GM20000 (cell line): ENCODE data around the gene SLC2A9.

Experiments used
- DNase-seq: peaks from one replicate; pipeline ENCODE4 v3.0.0; 2012; ENCODE audit warnings: low spot score
- CTCF ChIP-seq: IDR thresholded peaks from 2 replicates; pipeline ENCODE4 v1.5.1; 2012; ENCODE audit warnings: mild to moderate bottlenecking, control low read depth; ENCODE audit errors: extremely low read depth, missing control alignments

Gene SLC2A9

GRCh38 chr4:9979101-9979701 lies 42.1 kb downstream of the SLC2A9 start:
- no peak for DNase-seq
- TF ChIP-seq CTCF, result no peak

DNA sequence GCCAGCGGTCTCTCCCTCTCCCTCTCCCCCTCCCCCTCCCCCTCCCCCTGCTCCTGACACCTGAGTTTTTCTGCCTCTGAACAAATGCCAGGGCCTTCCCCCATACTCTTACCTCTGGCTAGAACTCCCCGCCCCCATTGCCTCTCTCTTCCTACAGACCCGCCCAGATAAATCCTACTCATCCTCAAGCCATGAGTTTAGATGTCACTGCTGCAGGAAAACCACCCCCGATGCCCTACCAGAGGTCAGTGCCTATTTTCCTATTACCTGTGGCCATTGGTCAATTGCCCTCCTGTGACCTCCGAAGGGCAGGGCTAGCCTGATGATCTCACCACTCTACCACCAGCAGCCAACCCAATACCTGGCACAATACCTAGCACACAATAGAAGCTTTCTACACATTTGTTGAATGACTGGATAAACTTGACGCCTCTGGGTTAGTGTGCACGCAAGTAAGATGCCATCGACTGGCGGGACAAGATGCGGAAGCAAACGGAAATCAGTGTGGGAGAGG lies 43.7 kb downstream of the SLC2A9 start:
- TF ChIP-seq CTCF, result no peak
- DNase-seq, result no peak

GRCh38 chr4:9976781-9977180 lies 44.5 kb downstream of the SLC2A9 start:
- TF ChIP-seq CTCF, result no peak
- DNase-seq, result no peak

GRCh38 chr4:9976293-9976692 lies 45.0 kb downstream of the SLC2A9 start:
- TF ChIP-seq CTCF, result no peak

DNA sequence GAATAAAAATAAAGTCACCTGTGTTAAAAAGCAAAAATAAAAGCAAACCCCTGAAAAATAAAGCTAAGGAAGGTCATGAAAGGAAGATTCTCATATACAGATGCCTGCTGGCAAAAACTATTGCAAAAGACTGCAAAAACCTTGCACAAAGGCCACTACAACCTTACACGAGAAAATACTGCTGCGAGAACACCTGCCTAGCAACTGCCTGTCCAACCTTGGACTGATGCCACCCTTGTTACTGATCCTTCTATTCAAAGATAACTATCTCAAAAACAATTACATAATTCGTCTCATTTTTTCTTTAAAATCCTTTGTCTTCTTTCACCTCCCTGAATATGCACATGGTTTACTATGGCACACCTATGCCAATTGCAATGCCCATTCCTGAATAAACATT lies 49.6 kb downstream of the SLC2A9 start:
- no peak for TF ChIP-seq CTCF
- DNase-seq, result no peak

More at GRCh38 chr4:9976293-9976692, 45.0 kb downstream of the SLC2A9 start:
- no peak for DNase-seq

DNA sequence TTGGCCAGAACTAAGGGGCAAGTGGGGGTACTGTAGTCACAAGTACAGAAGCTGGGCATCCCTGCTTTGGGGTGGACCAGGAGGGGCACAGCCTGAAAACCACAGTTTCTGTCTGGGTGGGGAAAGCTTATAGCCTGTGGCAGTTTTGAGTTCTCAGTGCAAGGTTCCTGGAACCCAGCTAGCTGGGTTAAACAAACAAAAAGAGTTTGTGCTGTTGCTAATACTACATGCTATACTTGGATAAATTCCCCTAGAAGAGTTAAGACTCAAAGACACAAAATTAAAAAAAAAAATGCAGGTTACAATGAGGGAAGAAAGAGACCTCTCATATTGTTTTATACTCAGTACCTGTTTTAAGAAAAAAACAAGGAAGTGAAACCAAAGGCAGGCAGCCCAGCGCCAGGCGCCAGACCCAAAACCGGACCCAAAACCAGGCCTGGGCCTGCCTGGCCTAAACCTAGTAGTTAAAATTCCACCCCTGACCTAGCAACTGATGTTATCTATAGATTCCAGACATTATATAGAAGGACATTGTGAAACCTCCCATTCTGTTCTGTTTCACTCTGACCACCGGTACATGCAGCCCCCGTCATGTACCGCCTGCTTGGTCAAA lies 50.8 kb downstream of the SLC2A9 start:
- no peak for TF ChIP-seq CTCF
- DNase-seq, result no peak

DNA sequence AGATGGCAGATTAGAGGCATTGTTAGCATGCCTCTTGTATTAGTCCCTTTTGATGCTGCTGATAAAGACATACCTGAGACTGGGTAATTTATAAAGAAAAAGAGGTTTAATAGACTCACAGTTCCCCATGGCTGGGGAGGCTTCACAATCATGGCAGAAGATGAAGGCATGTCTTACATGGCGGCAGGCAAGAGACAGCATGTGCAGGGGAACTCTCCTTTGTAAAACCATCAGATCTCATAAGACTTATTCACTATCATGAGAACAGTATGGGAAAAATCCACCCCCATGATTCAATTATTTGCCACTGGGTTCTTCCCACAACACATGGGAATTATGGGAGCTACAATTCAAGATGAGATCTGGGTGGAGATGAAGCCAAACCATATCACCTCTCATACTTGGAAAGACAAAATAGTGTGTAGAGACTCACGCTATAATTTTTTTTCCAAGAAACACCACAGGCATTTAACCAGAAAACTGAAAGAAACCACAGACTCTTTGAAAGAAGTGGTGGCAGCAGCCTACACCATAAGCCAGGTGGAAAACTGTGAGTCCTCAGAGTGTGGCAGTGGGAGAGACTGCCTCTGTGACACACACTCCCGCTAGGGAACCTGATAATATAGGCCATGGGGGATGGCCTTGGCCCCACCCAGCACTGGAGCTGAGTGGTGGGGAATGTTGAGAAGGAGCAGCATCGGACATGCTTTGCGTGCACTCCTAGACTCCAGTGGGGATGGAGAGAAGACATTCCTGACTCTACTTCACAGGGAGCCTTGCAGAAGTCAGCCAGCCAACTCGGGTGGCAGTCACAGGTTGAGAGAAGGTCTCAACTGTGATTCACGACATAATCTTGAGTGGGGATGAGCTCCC lies 51.5 kb downstream of the SLC2A9 start:
- TF ChIP-seq CTCF, result no peak
- no peak for DNase-seq
